ENCODE data around the gene ZNF547.

DNA sequence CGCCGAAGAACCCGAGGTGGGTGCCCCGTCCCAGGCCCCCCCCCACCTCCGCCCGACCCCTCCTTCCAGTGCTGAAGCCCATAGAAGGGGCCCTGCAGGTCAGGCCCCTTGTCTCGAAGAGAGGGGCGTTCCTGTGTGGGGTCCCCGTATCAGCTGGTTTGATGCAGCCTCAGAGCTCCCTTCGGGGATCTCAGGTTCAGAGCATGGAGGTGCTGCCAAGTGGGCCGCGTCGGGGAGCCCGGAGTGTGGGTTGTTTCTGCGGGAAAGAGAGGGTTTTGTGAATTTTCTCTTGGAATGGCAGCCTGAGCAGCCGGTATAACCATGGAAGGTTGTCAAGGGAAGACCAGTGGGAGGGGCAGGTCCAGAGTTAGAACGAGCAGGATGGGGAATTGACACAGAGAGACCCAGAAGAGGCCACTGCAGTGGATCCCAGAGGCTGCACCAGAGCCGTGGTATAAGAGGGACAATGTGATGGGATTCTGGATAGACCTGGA is 384 bp downstream of the ZNF547 start:
- TF ChIP-seq POLR2AphosphoS5 (IDR thresholded peaks at IDR 0.05; ENCODE audit: borderline replicate concordance, low read depth, low read length), result no peak
- TF ChIP-seq EZH2 (IDR thresholded peaks at IDR 0.05), result no peak

Data from SK-N-MC (cell line).